Aorta (tissue), 5 donors: ENCODE results near the gene USP10. TPM values are rescaled to one million over a fixed set of nuclear protein-coding genes. Genes with fewer than 3 reads are reported as not detected.

Source experiments
- ATAC-seq: fragments of 200-7000 bp; cut with Tn5 transposase; one replicate; pipeline ENCODE4 v1.9.1; 2022; ENCODE audit warnings: moderate library complexity; ENCODE audit not compliant: low FRiP score
- DNase-seq, 2 donors: peaks; one replicate each; pipeline ENCODE4 v3.0.0-alpha.2; 2020
- H3K27ac ChIP-seq, 2 donors: one replicate each; pipeline ENCODE4 v1.5.1; 2013; ENCODE audit warnings: low read length in 2 of 2, mild to moderate bottlenecking in 2 of 2, moderate library complexity in 2 of 2, control low read depth in 1 of 2, inconsistent platforms in 1 of 2, low read depth in 1 of 2
- H3K27me3 ChIP-seq, 2 donors: one replicate each; pipeline ENCODE4 v1.6.1; 2013; ENCODE audit warnings: control low read depth in 1 of 2, low read length in 1 of 2, mild to moderate bottlenecking in 1 of 2, moderate library complexity in 1 of 2; ENCODE audit not compliant: insufficient read depth in 2 of 2, control insufficient read depth in 1 of 2
- H3K36me3 ChIP-seq, 2 donors: one replicate each; pipeline ENCODE4 v1.6.1; 2013; ENCODE audit warnings: control low read depth in 1 of 2, low read length in 1 of 2, mild to moderate bottlenecking in 1 of 2; ENCODE audit not compliant: insufficient read depth in 2 of 2, control insufficient read depth in 1 of 2
- H3K4me1 ChIP-seq, 2 donors: one replicate each; pipeline ENCODE4 v1.6.1; 2013; ENCODE audit warnings: low read length in 2 of 2, control low read depth in 1 of 2, mild to moderate bottlenecking in 1 of 2, moderate library complexity in 1 of 2; ENCODE audit not compliant: insufficient read depth in 2 of 2, control insufficient read depth in 1 of 2
- H3K4me3 ChIP-seq, 2 donors: one replicate each; pipeline ENCODE4 v1.5.1; 2013; ENCODE audit warnings: low read length in 2 of 2, control low read depth in 1 of 2, mild to moderate bottlenecking in 1 of 2
- H3K9me3 ChIP-seq: one replicate; pipeline ENCODE4 v1.6.1; 2013; ENCODE audit warnings: mild to moderate bottlenecking, low read length; ENCODE audit not compliant: control insufficient read depth
- WGBS, 2 donors: extraction: QIAGEN DNeasy Blood & Tissue Kit; methylation state at CpG; one replicate each; pipeline ENCODE4 v1.1.7; 2013; 5-methylcytosine and 5-hydroxymethylcytosine counted together
- intact Hi-C, 2 donors: fragments of 100-400 bp; cut with DNase I; formaldehyde crosslinking; loops; one replicate each; pipeline versions ENCODE4 v1.14.2 to v1.15.0; 2022
- polyA plus RNA-seq, 2 donors: library from polyadenylated mRNA; stranded (reverse); fragments of 200-250 nt; gene quantifications; one replicate each; pipeline ENCODE4 v1.2.3, GENCODE V29; 2013
- total RNA-seq, 2 donors: library from RNA; stranded (reverse); fragmentation: NEBNext Ultra II Directional; extraction: Animal tissue kit (Norgen Biotek cat#: 25700); gene quantifications; one replicate each; pipeline ENCODE4 v1.2.1, GENCODE V29; 2021
- donor health status: healthy with polysubstance abuse.
- donor health status: Bipolar disorder and iron deficiency.
- donor health status: DM: no; HTN: no; CAD: no.
- donor health status: DM: no; HTN: no; CAD: no.
- donor health status: DM: yes; HTN: yes; CAD: no.

The USP10 gene
- total and polyA plus RNA-seq, 4 donors, result 14.0 to 59.4 (median 40.1) TPM

DNA sequence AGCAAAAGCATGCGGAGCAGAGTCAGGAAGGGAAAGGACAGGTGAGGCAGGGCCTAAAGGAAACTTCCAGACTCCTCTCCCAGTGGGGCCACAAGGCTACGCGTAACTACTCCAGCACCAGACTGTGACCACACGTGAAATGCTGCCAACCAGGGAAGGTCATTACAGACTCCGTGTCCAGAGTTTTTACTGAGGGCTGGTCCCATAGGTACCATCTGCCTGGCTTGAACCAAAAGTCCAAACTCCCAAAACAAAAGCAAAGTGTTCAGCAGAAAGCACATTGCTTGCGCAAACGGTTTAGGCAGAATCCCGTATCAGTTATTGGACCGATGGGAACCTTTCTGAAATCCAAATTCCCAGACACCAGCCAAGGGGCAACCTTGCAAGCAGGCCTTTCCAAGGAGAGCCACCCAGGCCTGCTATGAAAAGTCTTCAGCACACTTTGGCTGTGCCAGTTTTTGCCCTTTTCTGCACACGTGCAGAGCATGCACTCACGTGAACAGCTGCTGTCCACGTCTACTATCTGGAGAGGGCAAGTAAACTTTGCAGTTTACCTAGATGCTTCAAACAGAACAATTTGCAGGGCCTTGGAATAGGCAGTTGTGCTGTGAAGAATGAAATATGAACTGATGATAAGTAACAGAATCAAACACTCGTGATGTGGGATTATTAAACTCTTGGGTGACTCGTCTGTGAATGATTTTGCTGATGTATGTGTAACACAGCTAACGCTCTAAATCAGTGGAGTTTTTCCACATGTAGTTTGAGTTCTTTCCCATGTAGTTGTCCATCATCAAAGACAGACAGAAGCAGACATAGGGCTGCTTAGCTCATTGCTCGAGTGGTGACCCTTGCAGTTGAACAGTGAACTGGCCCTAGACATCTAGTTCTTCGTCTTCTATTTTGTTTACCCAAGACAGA is 61.9 kb downstream of the USP10 start:
- no peak for DNase-seq
- ATAC-seq, result no peak
- intact Hi-C loops, result no loop called here
- H3K27me3 ChIP-seq, result no peaks in the 10 kb centered on the region
- H3K4me3 ChIP-seq, result no peak overlapping the region
- H3K4me1 ChIP-seq, result no peaks in the 10 kb centered on the region
- no peaks in the 10 kb centered on the region for H3K9me3 ChIP-seq
- 81 to 85% methylated on average over 17 of the region's 17 CpGs for WGBS, 2 donors
- peaks cover 3 to 4% of the 10 kb centered on the region in 2 donors for H3K36me3 ChIP-seq
- H3K27ac ChIP-seq, result no peak overlapping the region

DNA sequence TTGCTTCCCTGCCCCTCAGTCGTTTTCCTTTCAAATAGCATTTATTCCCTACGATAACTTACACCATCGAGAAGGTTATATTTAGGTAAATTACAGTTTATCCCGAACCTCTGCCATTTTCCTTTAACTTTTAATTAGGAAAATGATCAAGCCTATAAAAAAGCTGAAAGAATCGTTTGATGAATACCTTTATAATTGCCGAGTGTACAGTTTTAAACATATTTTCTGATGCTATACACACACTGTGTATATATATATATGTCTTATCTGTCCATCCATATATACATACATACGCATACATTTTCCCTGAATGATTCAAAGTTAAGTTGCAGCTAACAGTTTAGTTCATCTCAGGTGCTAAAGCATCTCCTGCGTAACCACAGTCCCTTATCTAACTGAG is 63.4 kb downstream of the USP10 start:
- 93 to 94% methylated on average over 8 of the region's 8 CpGs for WGBS, 2 donors
- Histone ChIP-seq H3K36me3 (peaks cover 3 to 4% of the 10 kb centered on the region in 2 donors), H3K27ac (no peak overlapping the region), H3K27me3 (no peaks in the 10 kb centered on the region), H3K4me3 (no peak overlapping the region), H3K4me1 (no peaks in the 10 kb centered on the region), H3K9me3 (no peaks in the 10 kb centered on the region)
- intact Hi-C loops, result no loop called here
- DNase-seq (no peak), ATAC-seq (no peak)

DNA sequence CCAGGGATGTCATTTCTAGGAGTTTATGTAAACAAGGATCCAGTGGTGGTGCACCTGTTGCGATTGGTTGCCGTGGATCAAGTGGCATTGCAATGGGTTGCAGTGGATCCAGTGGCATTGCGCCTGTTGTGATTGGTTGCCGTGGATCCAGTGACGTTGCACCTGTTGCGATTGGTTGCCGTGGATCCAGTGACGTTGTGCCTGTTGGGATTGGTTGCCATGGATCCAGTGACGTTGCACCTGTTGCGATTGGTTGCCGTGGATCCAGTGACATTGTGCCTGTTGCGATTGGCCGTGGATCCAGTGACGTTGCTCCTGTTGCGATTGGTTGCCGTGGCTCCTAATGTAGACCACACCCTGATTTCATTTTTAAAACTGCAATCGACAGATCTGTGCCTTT is 63.8 kb downstream of the USP10 start:
- 94 to 95% methylated on average over 17 of the region's 17 CpGs for WGBS, 2 donors
- Histone ChIP-seq H3K9me3 (no peaks in the 10 kb centered on the region), H3K4me3 (no peak overlapping the region), H3K27me3 (no peaks in the 10 kb centered on the region), H3K36me3 (peaks cover 3 to 4% of the 10 kb centered on the region in 2 donors), H3K27ac (no peak overlapping the region), H3K4me1 (no peaks in the 10 kb centered on the region)
- DNase-seq (no peak), ATAC-seq (no peak)
- intact Hi-C loops, result no loop called here

DNA sequence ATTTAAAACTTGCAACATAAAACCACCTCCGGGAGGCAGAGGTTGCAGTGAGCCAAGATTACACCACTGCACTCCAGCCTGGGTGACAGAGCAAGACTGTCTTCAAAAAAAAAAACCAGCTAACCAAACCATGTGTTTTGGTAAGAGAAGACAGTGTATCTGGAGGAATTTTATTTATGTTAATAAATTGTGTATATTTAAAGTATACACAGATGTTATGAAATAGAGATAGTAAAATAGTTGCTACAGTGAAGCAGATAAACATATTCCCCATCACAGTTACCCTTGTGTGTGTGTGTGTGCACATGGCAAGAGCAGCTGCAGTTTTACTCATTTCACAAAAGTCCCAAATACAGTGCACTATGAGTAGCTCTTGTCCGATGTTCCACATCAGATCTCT is 65.2 kb downstream of the USP10 start:
- ATAC-seq, result no peak
- no peak for DNase-seq
- intact Hi-C loops, result no loop called here
- H3K27me3 ChIP-seq, result no peaks in the 10 kb centered on the region
- H3K4me3 ChIP-seq, result no peak overlapping the region
- H3K4me1 ChIP-seq, result no peaks in the 10 kb centered on the region
- peaks cover 5 to 6% of the 10 kb centered on the region in 2 donors for H3K36me3 ChIP-seq
- 77 to 86% methylated on average over 2 of the region's 2 CpGs for WGBS, 2 donors
- H3K27ac ChIP-seq, result no peak overlapping the region
- H3K9me3 ChIP-seq, result no peaks in the 10 kb centered on the region

DNA sequence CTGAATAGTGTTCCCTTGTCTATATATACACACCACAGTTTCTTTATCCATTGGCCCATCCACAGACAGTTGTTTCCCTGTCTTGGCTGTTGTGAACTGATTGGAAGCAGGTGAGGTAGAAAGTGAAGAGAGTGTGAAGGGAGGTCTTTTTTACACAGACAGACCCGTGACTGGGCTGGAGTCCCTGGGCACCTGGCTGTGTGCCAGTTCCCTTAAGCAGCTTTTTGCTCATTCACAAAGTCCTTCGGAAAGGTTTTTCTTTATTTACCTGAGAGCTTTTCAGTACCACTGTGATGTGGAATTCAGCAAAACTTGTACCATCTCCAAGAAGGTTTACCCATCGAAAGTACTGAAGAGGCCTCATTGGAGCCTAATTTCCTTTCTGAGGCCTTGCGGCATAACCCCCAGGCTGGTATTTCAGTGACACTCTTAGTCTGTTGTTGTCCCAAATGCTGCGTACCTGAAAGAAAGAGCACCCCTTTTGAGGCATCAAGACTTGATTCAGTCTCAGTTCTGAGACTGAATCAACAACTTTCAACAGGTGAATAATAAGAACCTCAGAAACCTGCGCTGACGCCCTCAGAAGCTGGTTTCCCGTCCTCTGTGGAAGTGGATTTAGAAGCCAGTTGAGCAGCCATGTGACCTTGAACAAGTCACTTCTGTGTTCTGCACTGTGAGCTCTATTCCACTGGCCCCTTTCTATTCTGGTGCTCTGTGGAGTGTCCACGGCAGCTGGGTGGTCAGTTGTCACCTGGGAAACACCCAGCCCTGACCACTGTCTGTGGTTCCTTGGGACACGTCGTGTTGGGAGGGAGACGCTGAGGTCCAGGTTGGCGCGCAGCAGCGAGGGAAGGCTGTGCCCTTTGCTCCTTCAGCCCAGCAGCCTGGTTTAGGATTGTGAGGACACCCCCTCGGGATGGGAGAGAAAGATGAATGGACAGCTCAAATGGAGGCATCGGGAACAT is 66.1 kb downstream of the USP10 start:
- no peak for DNase-seq
- intact Hi-C loops, result no loop called here
- WGBS, 2 donors, result 85 to 86% methylated on average over 17 of the region's 17 CpGs
- Histone ChIP-seq H3K4me1 (no peaks in the 10 kb centered on the region), H3K27ac (no peak overlapping the region), H3K4me3 (no peak overlapping the region), H3K36me3 (peaks cover 5 to 6% of the 10 kb centered on the region in 2 donors), H3K9me3 (no peaks in the 10 kb centered on the region), H3K27me3 (no peaks in the 10 kb centered on the region)
- ATAC-seq, result no peak

DNA sequence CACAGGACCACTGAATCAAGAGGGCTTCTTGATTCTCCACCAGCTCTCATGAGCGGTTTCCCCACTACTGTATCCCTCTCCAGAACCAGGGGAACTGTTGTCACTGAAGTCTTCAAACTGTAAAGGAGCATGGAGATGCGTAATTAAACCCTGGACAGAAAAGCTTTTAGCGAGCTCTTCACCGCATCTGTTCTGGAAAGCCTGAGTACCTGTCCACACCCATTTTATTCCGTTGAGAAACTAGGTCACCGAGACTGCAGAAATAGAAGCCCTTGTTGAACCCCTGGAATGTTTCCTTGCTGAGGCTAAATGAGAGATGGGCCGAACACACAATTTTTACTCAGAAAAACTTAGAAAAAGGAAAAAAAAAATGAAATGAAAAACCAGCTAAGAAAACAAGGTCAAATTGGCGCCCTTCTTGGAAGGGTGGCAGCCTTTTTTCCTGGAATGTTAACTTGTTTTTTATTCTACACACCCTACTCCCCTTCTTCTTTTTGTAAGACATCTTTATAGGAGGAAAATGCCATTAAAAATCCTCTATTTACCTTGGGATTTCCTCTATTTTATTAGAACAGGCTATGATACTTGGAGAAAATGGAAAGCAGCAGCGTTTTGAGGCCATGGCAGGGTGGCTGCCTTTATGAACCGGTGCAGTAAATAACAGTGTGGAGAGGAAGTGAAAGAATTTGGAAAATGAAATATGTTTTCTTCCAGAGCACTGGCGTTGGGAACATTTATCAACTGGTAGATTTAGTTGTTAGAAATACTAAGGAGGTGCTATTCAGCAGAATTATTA is 67.4 kb downstream of the USP10 start:
- Histone ChIP-seq H3K9me3 (no peaks in the 10 kb centered on the region), H3K27ac (no peak overlapping the region), H3K4me3 (no peak overlapping the region), H3K27me3 (no peaks in the 10 kb centered on the region), H3K4me1 (no peaks in the 10 kb centered on the region), H3K36me3 (peaks cover 4 to 5% of the 10 kb centered on the region in 2 donors)
- ATAC-seq (no peak), DNase-seq (no peak)
- 47 to 58% methylated on average over 11 of the region's 11 CpGs for WGBS, 2 donors
- intact Hi-C loops, result no loop called here

DNA sequence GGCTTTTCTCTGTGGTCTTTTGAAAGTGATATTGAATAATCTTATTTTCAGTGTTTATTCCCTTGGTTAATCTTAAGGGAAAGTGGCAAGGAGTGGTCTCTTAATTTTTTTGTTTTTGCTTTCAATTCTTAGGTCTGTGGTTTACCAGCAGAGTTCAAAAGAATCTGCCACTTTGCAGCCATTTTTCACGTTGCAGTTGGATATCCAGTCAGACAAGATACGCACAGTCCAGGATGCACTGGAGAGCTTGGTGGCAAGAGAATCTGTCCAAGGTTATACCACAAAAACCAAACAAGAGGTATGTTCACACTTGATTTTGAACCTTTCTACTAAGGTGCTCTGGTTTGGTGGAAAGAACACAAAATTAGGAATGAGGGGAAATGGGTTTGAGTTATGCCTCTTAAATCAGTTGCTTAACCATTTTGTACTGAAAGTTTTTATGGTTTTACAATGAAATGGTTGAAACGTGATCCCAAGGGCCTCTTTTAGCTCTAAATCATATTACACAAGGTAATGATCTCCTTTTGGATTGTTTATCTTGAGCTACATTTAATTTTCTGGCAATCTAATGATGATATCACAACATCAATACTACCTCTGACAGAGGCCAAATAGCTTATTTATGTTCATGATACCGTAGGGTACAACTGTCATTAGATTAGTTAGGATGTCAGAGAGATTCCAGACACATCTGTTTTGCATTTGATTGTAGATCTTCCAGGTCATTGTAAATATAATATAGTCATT is 68.4 kb downstream of the USP10 start:
- DNase-seq (no peak), ATAC-seq (no peak)
- WGBS, 2 donors, result 86 to 90% methylated on average over 4 of the region's 4 CpGs
- no peaks in the 10 kb centered on the region for H3K4me1 ChIP-seq
- no peak overlapping the region for H3K27ac ChIP-seq
- H3K36me3 ChIP-seq, result peaks cover 4 to 5% of the 10 kb centered on the region in 2 donors
- H3K9me3 ChIP-seq, result no peaks in the 10 kb centered on the region
- H3K4me3 ChIP-seq, result no peak overlapping the region
- H3K27me3 ChIP-seq, result no peaks in the 10 kb centered on the region
- intact Hi-C loops, result no loop called here

DNA sequence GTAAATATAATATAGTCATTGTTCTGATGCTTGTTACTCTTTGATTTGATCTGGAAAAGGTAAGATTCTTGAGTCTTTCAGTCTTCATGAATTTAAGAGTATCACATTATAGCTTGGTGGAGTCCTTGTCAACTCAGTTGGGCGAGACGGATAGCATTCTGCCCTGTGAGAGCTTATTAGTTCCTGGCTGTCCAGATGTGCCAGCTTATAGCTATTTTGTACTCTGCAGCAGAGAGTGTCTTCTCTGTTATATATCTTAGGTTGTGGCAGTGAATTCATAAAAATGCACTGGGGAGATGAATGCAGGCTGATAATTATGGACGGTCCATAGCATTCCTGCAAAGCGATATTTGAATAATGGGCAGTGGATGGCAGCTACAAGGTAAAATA is 69.0 kb downstream of the USP10 start:
- Histone ChIP-seq H3K4me1 (no peaks in the 10 kb centered on the region), H3K27me3 (no peaks in the 10 kb centered on the region), H3K4me3 (no peak overlapping the region), H3K36me3 (peaks cover 4 to 5% of the 10 kb centered on the region in 2 donors), H3K9me3 (no peaks in the 10 kb centered on the region), H3K27ac (no peak overlapping the region)
- whole genome bisulfite sequencing, 2 donors, result 96 to 98% methylated on average over 4 of the region's 4 CpGs
- DNase-seq (no peak), ATAC-seq (no peak)
- intact Hi-C loops, result no loop called here
